K562 (cell line): Measurements from ENCODE around the gene FAM50A. TPM values are rescaled to one million over a fixed set of nuclear protein-coding genes. Genes with fewer than 3 reads are reported as not detected.

Source experiments
- BCOR ChIP-seq: fragments of 450-650 bp; IDR thresholded peaks from 2 replicates; pipeline ENCODE4 v1.6.1; 2016
- DMBX1 ChIP-seq: fragments of 250-450 bp; sonication (Bioruptor Pico); IDR thresholded peaks from 2 replicates; pipeline ENCODE4 v1.8.0; 2022; ENCODE audit warnings: inconsistent platforms, mild to moderate bottlenecking, moderate library complexity, borderline replicate concordance
- E2F1 ChIP-seq: sonication (generic); formaldehyde crosslinking; IDR thresholded peaks from 2 replicates; pipeline ENCODE4 v1.8.1; 2023; ENCODE audit warnings: mild to moderate bottlenecking, missing genetic modification reagents, moderate library complexity
- ERF ChIP-seq: fragments of 450-650 bp; formaldehyde crosslinking; IDR thresholded peaks from 2 replicates; pipeline ENCODE4 v1.4.0; 2020; ENCODE audit warnings: mild to moderate bottlenecking, mixed read lengths
- ESRRB ChIP-seq: fragments of 250-450 bp; sonication (Bioruptor Pico); IDR thresholded peaks from 2 replicates; pipeline ENCODE4 v1.5.0; 2020; ENCODE audit warnings: mild to moderate bottlenecking, moderate library complexity, borderline replicate concordance
- FOXA3 ChIP-seq, 2 experiments: fragments of 450-650 bp in 1 of 2; sonication (generic) in 1 of 2; formaldehyde crosslinking; IDR thresholded peaks in 1 of 2; conservative IDR thresholded peaks in 1 of 2; 2 replicates each; pipeline versions ENCODE4 v1.4.0 to v1.8.0; 2020 to 2022; ENCODE audit warnings: mild to moderate bottlenecking in 2 of 2, missing genetic modification reagents in 1 of 2
- GMEB1 ChIP-seq: fragments of 250-450 bp; sonication (Bioruptor Pico); IDR thresholded peaks from 2 replicates; pipeline ENCODE4 v1.4.0; 2020; ENCODE audit warnings: mild to moderate bottlenecking
- HNRNPK ChIP-seq: fragments of 200-400 bp; formaldehyde crosslinking; IDR thresholded peaks from one replicate; pipeline ENCODE4 v1.6.1; 2018; ENCODE audit warnings: mild to moderate bottlenecking, low read depth, low read length; ENCODE audit not compliant: poor library complexity, severe bottlenecking
- MEF2D ChIP-seq: conservative IDR thresholded peaks from 2 replicates; pipeline ENCODE4 v1.6.1; 2016; ENCODE audit warnings: low read depth, missing genetic modification characterization, missing compliant biosample characterization
- NFE2 ChIP-seq: IDR thresholded peaks from 2 replicates; pipeline ENCODE4 v1.6.1; 2014; ENCODE audit warnings: antibody characterized with exemption, low read depth
- NR2C1 ChIP-seq, 2 experiments: fragments of 450-650 bp; IDR thresholded peaks; 2 replicates each; pipeline ENCODE4 v1.6.1; 2017; ENCODE audit warnings: mild to moderate bottlenecking in 2 of 2, antibody characterized with exemption in 1 of 2, inconsistent platforms in 1 of 2, missing compliant biosample characterization in 1 of 2, missing genetic modification characterization in 1 of 2
- PRMT5 ChIP-seq: sonication (generic); formaldehyde crosslinking; IDR thresholded peaks from 2 replicates; pipeline ENCODE4 v1.5.0; 2020; ENCODE audit warnings: missing genetic modification reagents
- RFX5 ChIP-seq: IDR thresholded peaks from 2 replicates; pipeline ENCODE4 v1.6.1; 2011; ENCODE audit warnings: low read depth, mild to moderate bottlenecking, improper control_type of control experiment, low read length
- RNF219 ChIP-seq: fragments of 250-450 bp; sonication (Bioruptor Pico); IDR thresholded peaks from 2 replicates; pipeline ENCODE4 v1.5.0; 2022; ENCODE audit warnings: mild to moderate bottlenecking
- SMAD2 ChIP-seq: fragments of 150-350 bp; IDR thresholded peaks from 2 replicates; pipeline ENCODE4 v1.6.1; 2014; ENCODE audit warnings: low read depth, mild to moderate bottlenecking, low read length
- SNIP1 ChIP-seq: fragments of 450-650 bp; IDR thresholded peaks from 2 replicates; pipeline ENCODE4 v1.7.1; 2017; ENCODE audit warnings: low read depth, mild to moderate bottlenecking
- THRAP3 ChIP-seq: fragments of 450-650 bp; IDR thresholded peaks from 2 replicates; pipeline ENCODE4 v1.6.1; 2016; ENCODE audit warnings: mild to moderate bottlenecking, inconsistent platforms, borderline replicate concordance
- ZC3H4 ChIP-seq: sonication (generic); formaldehyde crosslinking; IDR thresholded peaks from 2 replicates; pipeline ENCODE4 v1.9.0; 2021; ENCODE audit warnings: missing genetic modification reagents, borderline replicate concordance
- ZNF316 ChIP-seq: fragments of 450-650 bp; IDR thresholded peaks from 2 replicates; pipeline ENCODE4 v1.6.1; 2016
- ZNF586 ChIP-seq: fragments of 450-650 bp; formaldehyde crosslinking; conservative IDR thresholded peaks from 2 replicates; pipeline ENCODE4 v1.4.0; 2020; ENCODE audit warnings: mild to moderate bottlenecking, moderate library complexity
- ZNF740 ChIP-seq, 3 experiments: fragments of 200-800 bp in 1 of 3; sonication (Bioruptor generic) in 1 of 3; sonication (generic) in 1 of 3; formaldehyde crosslinking in 1 of 3; IDR thresholded peaks; 2 replicates each; pipeline versions ENCODE4 v1.6.1 to v1.8.0; 2016 to 2022; ENCODE audit warnings: mild to moderate bottlenecking in 2 of 3, missing compliant biosample characterization in 2 of 3, missing genetic modification characterization in 2 of 3, missing genetic modification reagents in 1 of 3
- polyA plus RNA-seq, 8 experiments: library from polyadenylated mRNA; depleted of rRNA in 4 of 8; stranded (reverse) in 5 of 8; unstranded in 3 of 8; fragments of >200 nt; fragmentation: Nextera tagmentation in 2 of 8; fragmentation: Illumina TruSeq in 1 of 8; extraction: Ambion mirVana in 2 of 8; extraction: Trizol in 1 of 8; gene quantifications; 2 replicates each; pipeline versions ENCODE4 v1.2.1 to v1.2.3, GENCODE V29; 2011 to 2014; ENCODE audit warnings: inconsistent platforms in 1 of 8, missing spikeins in 1 of 8
- total RNA-seq, 7 experiments: library from RNA; depleted of rRNA in 6 of 7; stranded (reverse); fragments of >200 nt in 6 of 7; fragmentation: Illumina TruSeq in 2 of 7; extraction: Trizol in 2 of 7; gene quantifications; 2 replicates each; pipeline versions ENCODE4 v1.2.1 to v1.2.3, GENCODE V29; 2011 to 2021; ENCODE audit warnings: low replicate concordance in 1 of 7

The FAM50A gene
- total and polyA plus RNA-seq, 9 of the 15 experiments (the other 6 are each of a cell fraction or from before 2014, with no cell fraction given), result 4.4 to 114 (median 67.3) TPM

GRCh38 chrX:154428176-154429171 is 15.5 kb upstream of the FAM50A start, which contains the start of gene ATP6AP1 (continued):
- TF ChIP-seq GMEB1 (peak; percentile 61; the same call in 1 of the 2 replicates), MEF2D (tag) (no peak), SMAD2 (no peak), PRMT5 (CRISPR knock-in tag) (no peak), ESRRB (no peak), ZNF740 (CRISPR knock-in tag; IDR thresholded peaks at IDR 0.05) (0 out of 2 replicates have a peak, but pooled peaks have one; percentile 45), ZNF740 (tag; IDR thresholded peaks at IDR 0.05) (no peak), NFE2 (no peak), NR2C1 (IDR thresholded peaks at IDR 0.05) (no peak), NR2C1 (tag; IDR thresholded peaks at IDR 0.05) (peak; percentile 20; the same call in 1 of the 2 replicates), SNIP1 (no peak), THRAP3 (no peak), BCOR (peak; percentile 97), RFX5 (no peak), DMBX1 (0 out of 2 replicates have a peak, but pooled peaks have one; percentile 11), HNRNPK (no peak), E2F1 (no peak), ZNF316 (no peak), RNF219 (CRISPR knock-in tag) (no peak), ZNF586 (CRISPR knock-in tag) (no peak), ZC3H4 (CRISPR knock-in tag) (no peak), ERF (CRISPR knock-in tag) (no peak), FOXA3 (CRISPR knock-in tag; conservative IDR thresholded peaks at IDR 0.05 in 1 of 2, IDR thresholded peaks at IDR 0.05 in 1 of 2) (no peak)
